Endothelial cell of umbilical vein (primary cell): ENCODE measurements around the gene WSB1. TPM values are rescaled to one million over a fixed set of nuclear protein-coding genes. Genes with fewer than 3 reads are reported as not detected.

ENCODE experiments used
- BruUV-seq: library from RNA; stranded (reverse); fragments of 400-500 nt; replicated peaks from 2 replicates; lab custom pipeline; 2021; lab: Mats Ljungman, UMichigan
- CTCF ChIA-PET: fragments of 300-600, 350-600 bp; sonication (Branson Sonifier 250); formaldehyde crosslinking; loops from one replicate; lab custom pipeline; 2021; ENCODE audit warnings: antibody characterized with exemption, inconsistent platforms; lab: Charles Lee
- POLR2A ChIA-PET: fragments of 300-600, 350-600 bp; sonication (Branson Sonifier 250); formaldehyde crosslinking; loops from one replicate; lab custom pipeline; 2021; ENCODE audit warnings: antibody characterized with exemption, inconsistent platforms; lab: Charles Lee
- DNase-seq: peaks from one replicate; pipeline ENCODE4 v3.0.0-alpha.2; 2011; ENCODE audit warnings: low read depth, low spot score
- FAIRE-seq: peaks from 2 replicates; lab custom pipeline; 2011; peaks lifted over from hg19 to GRCh38; lab: Jason Lieb, UNC
- H2AFZ ChIP-seq: 2 replicates; pipeline ENCODE4 v1.6.0; 2012; ENCODE audit warnings: low read depth, low read length, control low read depth, inconsistent platforms
- H3K27ac ChIP-seq: 2 replicates; pipeline ENCODE4 v1.5.1; 2011; ENCODE audit warnings: low read depth, mild to moderate bottlenecking, control low read depth, low read length, moderate library complexity; ENCODE audit not compliant: insufficient read depth
- H3K27me3 ChIP-seq, 2 experiments: 2 replicates each; pipeline versions ENCODE4 v1.6.0 to v1.6.1; 2011; ENCODE audit warnings: low read length in 2 of 2, mixed read lengths in 1 of 2; ENCODE audit not compliant: control insufficient read depth in 2 of 2, insufficient read depth in 2 of 2
- H3K36me3 ChIP-seq, 2 experiments: 2 replicates in 1 of 2; 3 replicates in 1 of 2; pipeline ENCODE4 v1.5.1; 2011; ENCODE audit warnings: low read length in 2 of 2, mild to moderate bottlenecking in 1 of 2, moderate library complexity in 1 of 2; ENCODE audit not compliant: control insufficient read depth in 2 of 2, insufficient read depth in 2 of 2; ENCODE audit errors: extremely low read depth in 1 of 2
- H3K4me1 ChIP-seq: 3 replicates; pipeline ENCODE4 v1.5.1; 2011; ENCODE audit warnings: mild to moderate bottlenecking, low read length; ENCODE audit not compliant: control insufficient read depth, insufficient read depth; ENCODE audit errors: extremely low read depth
- H3K4me2 ChIP-seq: 2 replicates; pipeline ENCODE4 v1.6.1; 2011; ENCODE audit warnings: low read length, control low read depth, mixed read lengths; ENCODE audit not compliant: insufficient read depth
- H3K4me3 ChIP-seq, 3 experiments: fragments of 200-600 bp in 1 of 3; sonication (generic), shearing (Covaris generic) in 1 of 3; replicated peaks in 1 of 3; 2 replicates each; pipeline ENCODE4 v1.5.1; 2011 to 2016; ENCODE audit warnings: control low read depth in 3 of 3, low read length in 3 of 3, mild to moderate bottlenecking in 2 of 3, inconsistent platforms in 1 of 3, low read depth in 1 of 3, moderate library complexity in 1 of 3; ENCODE audit not compliant: insufficient read depth in 1 of 3
- H3K79me2 ChIP-seq: 2 replicates; pipeline ENCODE4 v1.6.0; 2012; ENCODE audit warnings: low read length, inconsistent platforms; ENCODE audit not compliant: control insufficient read depth, insufficient read depth
- H3K9ac ChIP-seq: replicated peaks from 2 replicates; pipeline ENCODE3; 2011; ENCODE audit warnings: low read length, control low read depth; ENCODE audit not compliant: insufficient read depth; ENCODE audit errors: extremely low read depth
- H3K9me1 ChIP-seq: replicated peaks from 3 replicates; pipeline ENCODE4 v1.6.0; 2011; ENCODE audit warnings: mild to moderate bottlenecking, low read length; ENCODE audit not compliant: control insufficient read depth, insufficient read depth; ENCODE audit errors: extremely low read depth
- H3K9me3 ChIP-seq: replicated peaks from 2 replicates; pipeline ENCODE4 v1.5.1; 2012; ENCODE audit warnings: low read length, inconsistent platforms; ENCODE audit not compliant: control insufficient read depth, insufficient read depth
- H4K20me1 ChIP-seq: replicated peaks from 2 replicates; pipeline ENCODE3; 2011; ENCODE audit warnings: mild to moderate bottlenecking, low read length; ENCODE audit not compliant: control insufficient read depth, insufficient read depth; ENCODE audit errors: extremely low read depth
- CTCF ChIP-seq, 2 donors: IDR thresholded peaks; 1 replicate in 1 of 2; 2 replicates in 1 of 2; pipeline ENCODE4 v1.5.1; 2011; ENCODE audit warnings: low read length in 2 of 2, mild to moderate bottlenecking in 2 of 2, moderate library complexity in 2 of 2, control low read depth in 1 of 2, inconsistent platforms in 1 of 2, low read depth in 1 of 2; ENCODE audit not compliant: insufficient read depth in 1 of 2; ENCODE audit errors: extremely low read depth in 1 of 2
- EZH2 ChIP-seq: IDR thresholded peaks from 2 replicates; pipeline ENCODE4 v1.6.1; 2012; ENCODE audit warnings: borderline replicate concordance, low read depth, mild to moderate bottlenecking, moderate library complexity, low read length, inconsistent platforms; ENCODE audit not compliant: severe bottlenecking
- FOS ChIP-seq: IDR thresholded peaks from 2 replicates; pipeline ENCODE4 v1.6.1; 2011; ENCODE audit warnings: mild to moderate bottlenecking, low read length, moderate library complexity, borderline replicate concordance; ENCODE audit not compliant: insufficient read depth
- GATA2 ChIP-seq: IDR thresholded peaks from 2 replicates; pipeline ENCODE4 v1.7.0; 2011; ENCODE audit warnings: low read depth, mild to moderate bottlenecking, moderate library complexity, mixed read lengths, low read length; ENCODE audit not compliant: insufficient read length, insufficient read depth
- JUN ChIP-seq: IDR thresholded peaks from 2 replicates; pipeline ENCODE4 v1.6.1; 2011; ENCODE audit warnings: borderline replicate concordance, low read depth; ENCODE audit not compliant: insufficient read length, insufficient read depth
- MAX ChIP-seq: IDR thresholded peaks from 2 replicates; pipeline ENCODE4 v1.6.1; 2011; ENCODE audit not compliant: insufficient read depth, insufficient read length
- MYC ChIP-seq: IDR thresholded peaks from one replicate; pipeline ENCODE4 v1.6.1; 2011; ENCODE audit warnings: mild to moderate bottlenecking, low read depth, low read length
- POLR2A ChIP-seq: IDR thresholded peaks from 2 replicates; pipeline ENCODE4 v1.6.1; 2012; ENCODE audit warnings: low read depth, mild to moderate bottlenecking, control low read depth, low read length
- POLR2AphosphoS5 ChIP-seq: IDR thresholded peaks from 2 replicates; pipeline ENCODE4 v1.6.1; 2012; ENCODE audit warnings: low read depth, mild to moderate bottlenecking, control low read depth, low read length, moderate library complexity; ENCODE audit not compliant: insufficient read depth
- dilution Hi-C: fragments of 300-500 bp; cut with MboI; formaldehyde crosslinking; loops from one replicate; pipeline ENCODE4 v1.15.0; 2019; ENCODE audit warnings: low sequenced_read_pairs; ENCODE audit not compliant: extremely low pct_ligation_motif_present
- intact Hi-C: fragments of 100-400 bp; cut with micrococcal nuclease; formaldehyde crosslinking; loops from one replicate; pipeline ENCODE4 v1.10.0; 2022
- microRNA-seq: library from miRNA; unstranded; fragments of <30 nt; microRNA quantifications from one replicate; pipeline ENCODE4 v1.2.0, GENCODE V29; 2021; ENCODE audit warnings: borderline number of aligned reads, borderline replicate concordance
- polyA plus RNA-seq, 4 experiments: library from polyadenylated mRNA; depleted of rRNA in 3 of 4; stranded (reverse) in 3 of 4; unstranded in 1 of 4; fragments of >200 nt; gene quantifications; 2 replicates each; pipeline versions ENCODE4 v1.2.1 to v1.2.3, GENCODE V29; 2011 to 2012; ENCODE audit warnings: missing spikeins in 1 of 4
- small RNA-seq: library from RNA; depleted of rRNA; stranded (forward); fragments of <200 nt; gene quantifications from one replicate; pipeline ENCODE3, GENCODE V24; 2012; ENCODE audit warnings: low replicate concordance, low read depth; ENCODE audit not compliant: insufficient read depth, insufficient read length
- total RNA-seq: library from RNA; stranded (reverse); gene quantifications from 2 replicates; pipeline ENCODE4 v1.2.3, GENCODE V29; 2021

WSB1 gene
- total and polyA plus RNA-seq, 2 donors (not counting 3 experiments of a cell fraction or from before 2014, with no cell fraction given) = 471 to 736 TPM

GRCh38 chr17:27363326-27363725 lies 69.4 kb downstream of the WSB1 start:
- no peak overlapping the region for H3K9ac ChIP-seq
- intact Hi-C loops (no loop called here), dilution Hi-C loops (no loop called here)
- no peaks in the 10 kb centered on the region for H4K20me1 ChIP-seq
- no peak overlapping the region for H3K4me2 ChIP-seq
- no peaks in the 10 kb centered on the region for H3K4me1 ChIP-seq
- no peaks in the 10 kb centered on the region for H3K36me3 ChIP-seq
- no peak overlapping the region for H3K27ac ChIP-seq
- ChIA-PET POLR2A (no interaction called here), CTCF (interaction anchor here (1.1 to 1.9 kb wide), 4 partner anchors 8 to 127 kb away, joined by 3 to 5 read pairs (median 4); no protein-coding TSS in a partner anchor)
- DNase-seq (no peak), FAIRE-seq (no peak)
- no peak overlapping the region for H3K4me3 ChIP-seq
- no peak overlapping the region for H2AFZ ChIP-seq
- TF ChIP-seq EZH2 = no peak
- no peak for TF ChIP-seq MYC
- TF ChIP-seq POLR2A = no peak
- no peak for TF ChIP-seq CTCF (IDR thresholded peaks at IDR 0.05; ENCODE audit: extremely low read depth in 1 of 2, insufficient read depth in 1 of 2, low read depth in 1 of 2, low read length in 2 of 2)
- no peak for TF ChIP-seq FOS
- TF ChIP-seq GATA2 = no peak
- no peak for TF ChIP-seq POLR2AphosphoS5
- no peak for TF ChIP-seq MAX
- TF ChIP-seq JUN = no peak
- H3K9me1 ChIP-seq = no peaks in the 10 kb centered on the region
- no peaks in the 10 kb centered on the region for H3K27me3 ChIP-seq
- no TSS peak for BruUV-seq
- H3K79me2 ChIP-seq = no peaks in the 10 kb centered on the region
- H3K9me3 ChIP-seq = no peaks in the 10 kb centered on the region

Small RNA genes within 50 kb of the gene (microRNA-seq; reads per million reads assigned to microRNA genes)
- gene MIR4522 = not detected

Small RNA genes within 50 kb of the gene (small RNA-seq; reads per million reads assigned to genes)
- not detected for gene MIR4522

Other genes with a start within 250 kb of the WSB1 start
- 55.6 and 80.2 TPM in 2 replicates for gene KSR1, start 162.3 kb downstream of the WSB1 start, total RNA-seq
- 31.5 and 35.4 TPM in 2 replicates for gene KSR1, start 162.3 kb downstream of the WSB1 start, polyA plus RNA-seq